Ishikawa (cell line): Measurements from ENCODE around the gene ALOX12B.
A peak's percentile ranks its signal among the peaks of the same experiment; 100 is the strongest.

Experiments used
- CEBPB ChIP-seq: IDR thresholded peaks from 2 replicates; pipeline ENCODE4 v1.6.1; 2012
- CREB1 ChIP-seq: IDR thresholded peaks from 2 replicates; pipeline ENCODE4 v1.6.1; 2012; ENCODE audit warnings: low read depth
- EGR1 ChIP-seq: IDR thresholded peaks from 2 replicates; pipeline ENCODE4 v1.6.1; 2012
- EP300 ChIP-seq: IDR thresholded peaks from 2 replicates; pipeline ENCODE4 v1.6.1; 2012; ENCODE audit warnings: borderline replicate concordance
- FOXM1 ChIP-seq: IDR thresholded peaks from 2 replicates; pipeline ENCODE4 v1.6.1; 2012; ENCODE audit warnings: low read depth, borderline replicate concordance
- MAX ChIP-seq: IDR thresholded peaks from 2 replicates; pipeline ENCODE4 v1.6.1; 2012
- NFIC ChIP-seq: IDR thresholded peaks from 2 replicates; pipeline ENCODE4 v1.6.1; 2012
- RAD21 ChIP-seq: IDR thresholded peaks from 2 replicates; pipeline ENCODE4 v1.6.1; 2012; ENCODE audit warnings: low read depth
- REST ChIP-seq: IDR thresholded peaks from 2 replicates; pipeline ENCODE4 v1.6.1; 2012; ENCODE audit warnings: low read depth, mild to moderate bottlenecking
- TAF1 ChIP-seq: IDR thresholded peaks from 2 replicates; pipeline ENCODE4 v1.6.1; 2012; ENCODE audit warnings: low read depth, mild to moderate bottlenecking
- TCF12 ChIP-seq: IDR thresholded peaks from 2 replicates; pipeline ENCODE4 v1.6.1; 2012; ENCODE audit warnings: low read depth
- TEAD4 ChIP-seq: IDR thresholded peaks from 2 replicates; pipeline ENCODE4 v1.6.1; 2012
- USF1 ChIP-seq: IDR thresholded peaks from 2 replicates; pipeline ENCODE4 v1.6.1; 2012
- YY1 ChIP-seq: IDR thresholded peaks from 2 replicates; pipeline ENCODE4 v1.6.1; 2012; ENCODE audit warnings: low read depth
- ZBTB7A ChIP-seq: IDR thresholded peaks from 2 replicates; pipeline ENCODE4 v1.6.1; 2012; ENCODE audit warnings: low read depth

The ALOX12B gene

GRCh38 chr17:8056976-8057625, 30.4 kb downstream of the ALOX12B start:
- TF ChIP-seq TEAD4 (no peak), TAF1 (no peak), FOXM1 (no peak)

- no peak for TF ChIP-seq USF1
- TF ChIP-seq CEBPB = peak; percentile 67; the same call in 1 of the 2 replicates
These were observed 31.1 kb downstream of the ALOX12B start for GRCh38 chr17:8056232-8056975.

- TF ChIP-seq MAX (no peak), CEBPB (no peak), TEAD4 (no peak), RAD21 (no peak), TCF12 (no peak), EP300 (no peak), TAF1 (no peak), YY1 (no peak), CREB1 (no peak), REST (no peak), USF1 (no peak), EGR1 (no peak), ZBTB7A (no peak), FOXM1 (no peak), NFIC (no peak)
These were observed 31.7 kb downstream of the ALOX12B start for GRCh38 chr17:8055851-8056231.

- TF ChIP-seq TEAD4 (no peak), USF1 (no peak), CREB1 (no peak), EGR1 (no peak)
These were observed 33.9 kb downstream of the ALOX12B start for GRCh38 chr17:8053600-8053999.

- TF ChIP-seq USF1 (no peak), MAX (no peak), NFIC (no peak), EGR1 (no peak)
These were observed 35.0 kb downstream of the ALOX12B start for GRCh38 chr17:8052256-8053252.

GRCh38 chr17:8051831-8052230, 35.7 kb downstream of the ALOX12B start:
- no peak for TF ChIP-seq REST
- TF ChIP-seq YY1 = no peak
- TF ChIP-seq TCF12 = no peak
- TF ChIP-seq RAD21 = no peak
- TF ChIP-seq TAF1 = no peak
- TF ChIP-seq EP300 = no peak
- TF ChIP-seq USF1 = no peak
- no peak for TF ChIP-seq FOXM1
